ENCODE measurements around the gene PRR5.

PRR5 gene

DNA sequence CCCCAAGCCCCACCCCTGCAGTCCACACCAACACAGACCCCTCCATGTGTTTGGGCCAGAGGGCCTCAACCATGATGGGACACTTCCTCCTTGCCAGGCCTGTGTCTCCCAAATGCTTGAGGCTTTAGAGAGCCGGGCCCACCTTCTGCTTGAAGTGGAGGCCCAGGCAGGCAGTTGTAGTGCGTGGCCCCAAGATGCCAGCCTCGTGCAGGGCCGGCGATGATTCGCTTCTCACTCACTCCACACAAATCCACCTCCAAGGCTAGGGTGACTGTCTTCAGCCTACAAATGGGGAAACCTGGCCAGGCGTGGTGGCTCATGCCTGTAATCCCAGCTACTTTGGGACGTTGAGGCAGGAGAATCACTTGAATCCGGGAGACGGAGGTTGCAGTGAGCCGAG lies 5.7 kb downstream of the PRR5 start:
- Histone ChIP-seq H3K27ac (no peak overlapping the region), H3K9me3 (no peaks in the 10 kb centered on the region), H3K4me3 (ENCODE audit: low read depth in 1 of 2, low read length in 1 of 2) (no peak overlapping the region), H3K4me1 (ENCODE audit: control insufficient read depth in 1 of 2, insufficient read depth in 1 of 2, low read depth in 1 of 2, low read length in 1 of 2) (peaks cover 12 to 14% of the 10 kb centered on the region in 2 experiments), H3K27me3 (peaks cover 20% of the 10 kb centered on the region), H3K36me3 (no peaks in the 10 kb centered on the region)
- TF ChIP-seq, protein P1, sequence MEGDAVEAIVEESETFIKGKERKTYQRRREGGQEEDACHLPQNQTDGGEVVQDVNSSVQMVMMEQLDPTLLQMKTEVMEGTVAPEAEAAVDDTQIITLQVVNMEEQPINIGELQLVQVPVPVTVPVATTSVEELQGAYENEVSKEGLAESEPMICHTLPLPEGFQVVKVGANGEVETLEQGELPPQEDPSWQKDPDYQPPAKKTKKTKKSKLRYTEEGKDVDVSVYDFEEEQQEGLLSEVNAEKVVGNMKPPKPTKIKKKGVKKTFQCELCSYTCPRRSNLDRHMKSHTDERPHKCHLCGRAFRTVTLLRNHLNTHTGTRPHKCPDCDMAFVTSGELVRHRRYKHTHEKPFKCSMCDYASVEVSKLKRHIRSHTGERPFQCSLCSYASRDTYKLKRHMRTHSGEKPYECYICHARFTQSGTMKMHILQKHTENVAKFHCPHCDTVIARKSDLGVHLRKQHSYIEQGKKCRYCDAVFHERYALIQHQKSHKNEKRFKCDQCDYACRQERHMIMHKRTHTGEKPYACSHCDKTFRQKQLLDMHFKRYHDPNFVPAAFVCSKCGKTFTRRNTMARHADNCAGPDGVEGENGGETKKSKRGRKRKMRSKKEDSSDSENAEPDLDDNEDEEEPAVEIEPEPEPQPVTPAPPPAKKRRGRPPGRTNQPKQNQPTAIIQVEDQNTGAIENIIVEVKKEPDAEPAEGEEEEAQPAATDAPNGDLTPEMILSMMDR (IDR thresholded peaks at IDR 0.05) = no peak

DNA sequence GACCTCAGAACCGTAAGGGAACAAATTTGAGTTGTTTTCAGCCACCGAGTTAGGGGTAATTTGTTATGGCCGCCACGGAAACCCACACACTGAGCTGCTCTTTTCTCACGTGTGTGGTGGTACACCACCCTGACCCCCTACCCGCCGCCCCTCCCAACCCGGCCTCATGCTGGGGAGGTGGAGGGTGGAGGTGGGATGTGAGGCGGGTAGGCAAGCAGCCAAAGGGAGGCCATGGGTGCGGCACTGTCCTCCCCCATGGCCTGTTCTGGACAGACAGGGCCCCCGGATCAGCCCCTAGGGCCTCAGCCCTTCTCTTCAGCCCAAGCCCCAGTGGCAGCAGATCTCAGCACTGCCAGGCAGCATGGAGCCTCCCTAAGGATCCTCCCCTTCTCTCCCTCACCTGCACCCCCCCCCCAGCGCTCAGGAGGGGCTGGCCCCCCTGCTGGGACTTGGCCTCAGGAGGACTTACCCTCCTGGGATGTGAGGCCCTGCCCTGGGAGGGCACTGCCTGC lies 7.9 kb downstream of the PRR5 start:
- H3K4me1 ChIP-seq (ENCODE audit: control insufficient read depth in 1 of 2, insufficient read depth in 1 of 2, low read depth in 1 of 2, low read length in 1 of 2) = no peaks in the 10 kb centered on the region
- no peaks in the 10 kb centered on the region for H3K27me3 ChIP-seq
- H3K27ac ChIP-seq = no peak overlapping the region
- no peaks in the 10 kb centered on the region for H3K36me3 ChIP-seq
- no peak overlapping the region for H3K4me3 ChIP-seq (ENCODE audit: low read depth in 1 of 2, low read length in 1 of 2)
- no peaks in the 10 kb centered on the region for H3K9me3 ChIP-seq
- TF ChIP-seq, protein P1 (IDR thresholded peaks at IDR 0.05) = no peak

DNA sequence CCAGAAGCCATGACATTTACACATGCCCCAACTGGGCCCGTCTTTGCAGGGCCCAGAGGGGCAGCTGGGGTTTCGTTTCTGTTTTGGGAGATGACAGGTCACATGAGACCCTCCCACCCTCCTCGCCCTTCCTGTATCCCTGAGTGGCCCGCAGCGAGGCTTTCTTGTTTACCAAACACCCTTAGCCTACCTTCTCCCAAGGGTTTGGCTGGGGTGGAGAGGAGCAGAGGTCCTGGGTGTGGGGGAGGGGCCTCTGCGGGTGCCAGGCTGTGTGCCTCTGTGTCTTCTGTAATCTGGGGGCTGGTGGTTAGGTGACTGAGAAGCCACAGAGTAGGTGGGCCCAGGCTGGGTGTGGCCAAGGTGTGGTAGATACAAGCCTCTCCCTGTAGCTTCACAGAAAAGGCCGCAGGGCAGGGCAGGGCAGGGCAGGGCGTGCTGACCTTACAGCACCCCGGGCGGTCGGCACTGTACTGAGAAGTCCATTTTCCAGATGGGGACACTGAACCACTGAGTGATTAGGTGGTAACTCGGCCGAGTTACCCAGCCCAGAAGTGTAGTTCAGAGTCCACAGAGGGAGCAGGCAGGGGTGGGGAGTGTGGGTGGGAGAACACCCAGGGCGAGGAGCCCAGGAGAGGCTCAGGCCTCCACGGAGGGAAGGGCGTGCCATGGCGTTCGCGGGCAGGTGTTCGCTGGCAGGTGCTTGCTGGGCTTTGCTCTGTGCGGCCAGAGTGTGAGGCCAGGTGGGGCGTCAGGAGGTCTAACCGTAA lies 8.7 kb downstream of the PRR5 start:
- Histone ChIP-seq H3K27me3 (no peaks in the 10 kb centered on the region), H3K9me3 (no peaks in the 10 kb centered on the region), H3K27ac (no peak overlapping the region), H3K4me3 (ENCODE audit: low read depth in 1 of 2, low read length in 1 of 2) (no peak overlapping the region), H3K4me1 (ENCODE audit: control insufficient read depth in 1 of 2, insufficient read depth in 1 of 2, low read depth in 1 of 2, low read length in 1 of 2) (no peaks in the 10 kb centered on the region), H3K36me3 (no peaks in the 10 kb centered on the region)
- TF ChIP-seq, protein P1 (IDR thresholded peaks at IDR 0.05) = no peak

DNA sequence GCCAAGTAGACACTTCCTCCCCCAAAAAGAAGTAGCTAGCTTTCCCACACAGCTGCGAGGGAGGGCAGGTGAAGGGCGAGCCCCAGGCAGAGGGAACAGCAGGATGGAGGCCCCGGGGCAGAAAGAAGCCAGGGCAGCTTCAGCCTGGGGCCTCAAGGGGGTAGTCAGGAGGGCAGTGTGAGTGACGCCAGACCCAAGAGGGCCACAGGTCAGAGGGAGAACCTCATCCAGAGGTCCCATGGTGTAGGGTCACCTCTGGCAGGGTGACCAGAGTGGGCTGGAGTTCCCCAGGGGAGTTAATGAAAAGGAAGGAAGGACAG lies 9.2 kb downstream of the PRR5 start:
- Histone ChIP-seq H3K9me3 (no peaks in the 10 kb centered on the region), H3K27me3 (no peaks in the 10 kb centered on the region), H3K36me3 (no peaks in the 10 kb centered on the region), H3K4me3 (ENCODE audit: low read depth in 1 of 2, low read length in 1 of 2) (no peak overlapping the region), H3K27ac (no peak overlapping the region), H3K4me1 (ENCODE audit: control insufficient read depth in 1 of 2, insufficient read depth in 1 of 2, low read depth in 1 of 2, low read length in 1 of 2) (no peaks in the 10 kb centered on the region)
- TF ChIP-seq, protein P1 (IDR thresholded peaks at IDR 0.05) = no peak

DNA sequence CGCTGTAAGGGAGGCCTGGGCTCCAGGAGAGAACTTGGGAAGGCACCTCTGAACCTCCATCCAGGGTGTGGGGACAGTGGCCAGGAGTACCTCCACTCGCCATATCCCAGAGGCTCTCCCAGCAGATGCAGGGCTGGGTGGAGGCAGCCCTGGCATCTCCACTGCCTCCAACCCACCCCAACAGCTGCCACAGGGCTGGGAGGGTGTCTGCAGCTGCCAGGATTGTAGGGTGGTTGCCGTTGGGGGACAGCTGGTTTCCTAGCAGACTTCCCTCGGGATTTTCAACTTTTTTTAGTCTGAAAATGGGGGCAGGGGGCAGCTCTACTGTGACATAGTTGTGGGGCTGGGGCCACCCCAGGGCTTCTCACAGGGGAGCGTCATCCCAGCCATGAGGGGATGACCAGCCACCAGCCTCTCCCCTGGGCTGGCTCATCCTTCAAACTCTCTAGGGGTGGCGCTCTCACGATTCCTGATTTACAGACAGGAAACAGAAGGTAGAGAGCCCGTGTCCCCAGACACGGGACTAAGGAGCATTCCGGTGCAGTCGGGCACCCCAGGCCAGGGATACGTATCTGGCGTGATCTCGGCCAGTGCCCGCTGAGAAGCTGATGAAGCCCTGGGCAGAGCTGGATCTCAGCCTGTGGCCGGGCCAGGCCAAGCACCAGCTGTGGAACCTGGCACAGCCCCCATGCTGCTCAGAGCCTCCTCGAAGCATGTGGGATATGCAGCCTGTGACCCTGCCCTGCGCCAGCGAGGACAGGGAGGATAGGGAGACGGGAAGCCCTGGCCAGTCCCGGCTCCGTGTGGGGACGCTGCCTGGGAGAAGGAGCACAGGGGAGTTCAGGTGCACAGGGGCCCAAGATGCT lies 9.9 kb downstream of the PRR5 start:
- no peaks in the 10 kb centered on the region for H3K27me3 ChIP-seq
- H3K9me3 ChIP-seq = no peaks in the 10 kb centered on the region
- H3K4me1 ChIP-seq (ENCODE audit: control insufficient read depth in 1 of 2, insufficient read depth in 1 of 2, low read depth in 1 of 2, low read length in 1 of 2) = no peaks in the 10 kb centered on the region
- H3K4me3 ChIP-seq (ENCODE audit: low read depth in 1 of 2, low read length in 1 of 2) = no peak overlapping the region
- no peak overlapping the region for H3K27ac ChIP-seq
- TF ChIP-seq, protein P1 (IDR thresholded peaks at IDR 0.05) = no peak
- no peaks in the 10 kb centered on the region for H3K36me3 ChIP-seq

Data from neutrophil (primary cell).